Gastroesophageal sphincter (tissue), 4 donors: ENCODE measurements around the gene PRIM1. TPM values are rescaled to one million over a fixed set of nuclear protein-coding genes. Genes with fewer than 3 reads are reported as not detected.

Experiments used
- ATAC-seq: fragments of 150-250 bp; one replicate; pipeline ENCODE4 v1.9.1; 2016; ENCODE audit warnings: mild to moderate bottlenecking, moderate library complexity
- H3K27ac ChIP-seq, 4 donors: fragments of 200-600 bp; sonication (generic) in 3 of 4; 1 replicate in 3 of 4; 2 replicates in 1 of 4; pipeline ENCODE4 v1.5.1; 2016 to 2019
- H3K27me3 ChIP-seq: fragments of 200-600 bp; sonication (generic); one replicate; pipeline ENCODE4 v1.5.1; 2019
- H3K36me3 ChIP-seq, 2 donors: fragments of 200-600 bp; sonication (generic); one replicate each; pipeline ENCODE4 v1.5.1; 2019; ENCODE audit warnings: control low read depth in 1 of 2
- H3K4me1 ChIP-seq, 3 donors: fragments of 200-600 bp; sonication (generic); 1 replicate in 2 of 3; 2 replicates in 1 of 3; pipeline ENCODE4 v1.5.1; 2016 to 2019; ENCODE audit warnings: control low read depth in 2 of 3
- H3K4me3 ChIP-seq, 2 donors: fragments of 200-600 bp; sonication (generic); one replicate each; pipeline ENCODE4 v1.5.1; 2019; ENCODE audit warnings: mild to moderate bottlenecking in 1 of 2, moderate library complexity in 1 of 2
- H3K9me3 ChIP-seq, 3 donors: fragments of 200-600 bp; sonication (generic); one replicate each; pipeline ENCODE4 v1.5.1; 2017 to 2019; ENCODE audit warnings: control low read depth in 2 of 3
- CTCF ChIP-seq, 4 experiments: fragments of 200-600 bp in 2 of 4; fragments of 450-650 bp in 2 of 4; sonication (generic) in 1 of 4; IDR thresholded peaks; one replicate each; pipeline ENCODE4 v1.5.1; 2017 to 2019; ENCODE audit warnings: antibody characterized with exemption in 4 of 4, mild to moderate bottlenecking in 2 of 4, moderate library complexity in 2 of 4
- EP300 ChIP-seq: sonication (generic); formaldehyde crosslinking; IDR thresholded peaks from one replicate; pipeline ENCODE4 v1.6.1; 2017; ENCODE audit warnings: antibody characterized with exemption, mild to moderate bottlenecking
- POLR2A ChIP-seq, 2 donors: fragments of 450-650 bp; IDR thresholded peaks; one replicate each; pipeline ENCODE4 v1.6.1; 2017; ENCODE audit warnings: antibody characterized with exemption in 2 of 2, mild to moderate bottlenecking in 2 of 2, moderate library complexity in 1 of 2
- POLR2AphosphoS5 ChIP-seq: sonication (generic); formaldehyde crosslinking; IDR thresholded peaks from one replicate; pipeline ENCODE4 v1.6.1; 2017; ENCODE audit warnings: antibody characterized with exemption
- WGBS, 2 donors: methylation state at CpG; one replicate each; pipeline ENCODE4 v1.1.5; 2018; ENCODE audit warnings: low coverage in 1 of 2; 5-methylcytosine and 5-hydroxymethylcytosine counted together
- total RNA-seq, 4 donors: library from RNA; depleted of rRNA; stranded (reverse); fragments of >200 nt; gene quantifications; one replicate each; pipeline ENCODE4 v1.1.0, GENCODE V29; 2016

Gene PRIM1
- total RNA-seq, 4 donors from 2014 or later, result 2.6 to 13.0 (median 5.1) TPM

- Histone ChIP-seq H3K27me3 (no peaks in the 10 kb centered on the region), H3K9me3 (no peaks in the 10 kb centered on the region), H3K27ac (peak overlapping the region in 2 of 4 donors; percentile 9 to 30), H3K4me1 (peaks cover 2 to 70% (median 38%) of the 10 kb centered on the region in 3 donors), H3K36me3 (peaks cover 10 to 90% of the 10 kb centered on the region in 2 donors), H3K4me3 (no peak overlapping the region)
- no peak for ATAC-seq
- TF ChIP-seq POLR2A (IDR thresholded peaks at IDR 0.05) (no peak), POLR2AphosphoS5 (no peak), CTCF (IDR thresholded peaks at IDR 0.05) (no peak), EP300 (no peak)
- 88% methylated on average over 2 of the region's 4 CpGs; no CpG with 5 or more reads in 1 of the 2 donors for WGBS, 2 donors
Observed at GRCh38 chr12:56716933-56717880, 34.9 kb downstream of the PRIM1 start.

- Histone ChIP-seq H3K4me3 (no peak overlapping the region), H3K27ac (peak overlapping the region in 2 of 4 donors; percentile 9 to 30), H3K4me1 (peaks cover 0 to 63% (median 32%) of the 10 kb centered on the region in 3 donors), H3K36me3 (peaks cover 10 to 93% of the 10 kb centered on the region in 2 donors), H3K9me3 (no peaks in the 10 kb centered on the region), H3K27me3 (no peaks in the 10 kb centered on the region)
- no CpG with 5 or more reads among the region's 1 CpG for WGBS, 2 donors
- ATAC-seq, result no peak
- TF ChIP-seq POLR2A (IDR thresholded peaks at IDR 0.05), result no peak
- TF ChIP-seq EP300, result no peak
- TF ChIP-seq POLR2AphosphoS5, result no peak
- TF ChIP-seq CTCF (IDR thresholded peaks at IDR 0.05), result no peak
Observed at GRCh38 chr12:56716458-56716857, 35.7 kb downstream of the PRIM1 start.

GRCh38 chr12:56715798-56716197 is 36.3 kb downstream of the PRIM1 start:
- no peak overlapping the region for H3K4me3 ChIP-seq
- H3K27ac ChIP-seq, result no peak overlapping the region
- no peaks in the 10 kb centered on the region for H3K9me3 ChIP-seq
- peaks cover 0 to 56% (median 25%) of the 10 kb centered on the region in 3 donors for H3K4me1 ChIP-seq
- no peaks in the 10 kb centered on the region for H3K27me3 ChIP-seq
- TF ChIP-seq POLR2A (IDR thresholded peaks at IDR 0.05) (no peak), POLR2AphosphoS5 (no peak), CTCF (IDR thresholded peaks at IDR 0.05) (no peak), EP300 (no peak)
- peaks cover 10 to 93% of the 10 kb centered on the region in 2 donors for H3K36me3 ChIP-seq
- WGBS, 2 donors, result 69 to 80% methylated on average over 8 of the region's 8 CpGs
- no peak for ATAC-seq

GRCh38 chr12:56714431-56714929 is 37.6 kb downstream of the PRIM1 start:
- Histone ChIP-seq H3K4me3 (no peak overlapping the region), H3K36me3 (peaks cover 10 to 81% of the 10 kb centered on the region in 2 donors), H3K9me3 (no peaks in the 10 kb centered on the region), H3K27me3 (no peaks in the 10 kb centered on the region), H3K27ac (no peak overlapping the region), H3K4me1 (peaks cover 0 to 43% (median 12%) of the 10 kb centered on the region in 3 donors)
- TF ChIP-seq CTCF (IDR thresholded peaks at IDR 0.05) (no peak), EP300 (no peak), POLR2A (IDR thresholded peaks at IDR 0.05) (no peak), POLR2AphosphoS5 (no peak)
- WGBS, 2 donors, result 88 to 100% methylated on average over 1 to 2 of the region's 2 CpGs
- ATAC-seq, result no peak
